ENCODE data around the gene MYOM3.

MYOM3 gene

DNA sequence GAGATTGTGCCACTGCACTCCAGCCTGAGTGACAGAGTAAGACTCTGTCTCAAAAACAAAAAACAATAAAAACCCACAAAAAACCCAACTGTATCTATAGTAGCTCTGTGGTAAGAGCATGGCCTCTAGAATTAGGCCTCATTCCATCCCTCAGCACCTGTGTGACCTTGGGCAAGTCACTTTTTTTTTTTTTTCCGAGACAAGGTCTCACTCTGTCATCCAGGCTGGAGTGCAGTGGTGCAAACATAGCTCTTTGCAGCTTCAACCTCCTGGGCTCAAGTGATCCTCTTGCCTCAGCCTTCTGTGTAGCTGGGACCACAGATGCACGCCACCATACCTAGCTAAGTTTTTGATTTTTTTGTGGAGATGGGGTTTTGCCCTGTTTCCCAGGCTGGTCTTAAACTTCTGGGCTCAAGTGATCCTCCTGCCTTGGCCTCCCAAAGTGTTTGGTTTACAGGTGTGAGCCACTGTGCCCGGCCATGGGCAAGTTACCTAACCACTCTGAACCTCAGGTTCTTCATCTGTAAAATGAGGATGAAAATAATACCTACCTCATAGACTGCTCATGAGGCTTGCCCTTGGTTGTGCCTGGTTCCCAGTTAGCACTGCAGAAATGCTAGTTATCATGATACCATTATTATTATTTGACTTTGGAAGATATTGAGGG, 15.3 kb upstream of the MYOM3 start:
- no peak overlapping the region for H3K4me3 ChIP-seq (ENCODE audit: control insufficient read depth, low read depth, low read length)
- TF ChIP-seq, protein P1, sequence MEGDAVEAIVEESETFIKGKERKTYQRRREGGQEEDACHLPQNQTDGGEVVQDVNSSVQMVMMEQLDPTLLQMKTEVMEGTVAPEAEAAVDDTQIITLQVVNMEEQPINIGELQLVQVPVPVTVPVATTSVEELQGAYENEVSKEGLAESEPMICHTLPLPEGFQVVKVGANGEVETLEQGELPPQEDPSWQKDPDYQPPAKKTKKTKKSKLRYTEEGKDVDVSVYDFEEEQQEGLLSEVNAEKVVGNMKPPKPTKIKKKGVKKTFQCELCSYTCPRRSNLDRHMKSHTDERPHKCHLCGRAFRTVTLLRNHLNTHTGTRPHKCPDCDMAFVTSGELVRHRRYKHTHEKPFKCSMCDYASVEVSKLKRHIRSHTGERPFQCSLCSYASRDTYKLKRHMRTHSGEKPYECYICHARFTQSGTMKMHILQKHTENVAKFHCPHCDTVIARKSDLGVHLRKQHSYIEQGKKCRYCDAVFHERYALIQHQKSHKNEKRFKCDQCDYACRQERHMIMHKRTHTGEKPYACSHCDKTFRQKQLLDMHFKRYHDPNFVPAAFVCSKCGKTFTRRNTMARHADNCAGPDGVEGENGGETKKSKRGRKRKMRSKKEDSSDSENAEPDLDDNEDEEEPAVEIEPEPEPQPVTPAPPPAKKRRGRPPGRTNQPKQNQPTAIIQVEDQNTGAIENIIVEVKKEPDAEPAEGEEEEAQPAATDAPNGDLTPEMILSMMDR (IDR thresholded peaks at IDR 0.05; ENCODE audit: control insufficient read depth, insufficient read depth, low read depth, low read length, missing control alignments), result no peak
- DNase-seq (ENCODE audit: low read depth), result no peak

DNA sequence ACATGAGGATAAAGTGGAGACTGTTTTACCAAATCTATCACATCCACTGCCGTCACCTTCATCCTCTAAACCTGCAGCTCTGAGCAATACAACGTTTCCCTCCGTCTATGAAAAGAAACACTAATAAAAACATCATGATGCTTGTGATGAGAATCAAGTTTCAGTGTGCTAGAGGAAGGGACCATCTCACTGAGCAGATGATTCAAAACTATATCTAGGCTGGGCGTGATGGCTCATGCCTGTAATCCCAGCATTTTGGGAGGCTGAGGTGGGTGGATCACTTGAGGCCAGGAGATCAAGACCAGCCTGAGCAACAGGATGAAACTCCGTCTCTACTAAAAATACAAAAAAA, 14.7 kb upstream of the MYOM3 start:
- H3K4me3 ChIP-seq (ENCODE audit: control insufficient read depth, low read depth, low read length), result no peak overlapping the region
- DNase-seq (ENCODE audit: low read depth), result no peak
- TF ChIP-seq, protein P1 (IDR thresholded peaks at IDR 0.05; ENCODE audit: control insufficient read depth, insufficient read depth, low read depth, low read length, missing control alignments), result no peak

DNA sequence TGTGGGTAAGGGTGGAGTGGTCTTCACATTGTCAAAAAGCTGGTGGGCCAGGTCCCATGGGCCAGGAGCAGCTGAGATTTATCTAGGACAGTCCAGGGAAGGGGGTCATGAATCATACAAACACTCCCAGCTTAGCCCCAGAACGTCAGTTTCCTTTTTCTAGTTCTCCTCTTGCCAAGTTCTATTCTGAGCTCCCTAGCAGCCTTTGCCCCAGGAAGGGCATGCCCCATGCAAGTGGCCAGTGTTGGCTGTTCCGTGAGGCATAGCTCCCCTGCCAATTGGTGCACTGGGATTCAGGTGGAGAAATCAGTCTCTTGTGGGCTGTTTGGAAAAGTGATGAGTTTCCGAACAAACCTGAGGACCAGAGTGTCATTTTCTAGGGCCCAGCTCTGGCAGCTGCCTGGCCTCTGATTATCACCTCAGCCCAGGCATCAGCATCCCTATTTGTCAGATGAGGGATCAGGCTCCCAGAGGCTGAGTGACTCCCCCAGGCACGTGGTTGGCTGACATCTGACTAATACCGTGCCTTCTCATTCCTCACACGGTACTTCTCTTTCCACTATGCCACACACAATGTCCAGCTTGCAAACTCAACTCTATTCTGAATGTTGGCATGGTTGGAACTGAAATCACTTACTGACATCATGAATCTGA, 14.2 kb upstream of the MYOM3 start:
- no peak for DNase-seq (ENCODE audit: low read depth)
- TF ChIP-seq, protein P1 (IDR thresholded peaks at IDR 0.05; ENCODE audit: control insufficient read depth, insufficient read depth, low read depth, low read length, missing control alignments), result no peak
- no peak overlapping the region for H3K4me3 ChIP-seq (ENCODE audit: control insufficient read depth, low read depth, low read length)

DNA sequence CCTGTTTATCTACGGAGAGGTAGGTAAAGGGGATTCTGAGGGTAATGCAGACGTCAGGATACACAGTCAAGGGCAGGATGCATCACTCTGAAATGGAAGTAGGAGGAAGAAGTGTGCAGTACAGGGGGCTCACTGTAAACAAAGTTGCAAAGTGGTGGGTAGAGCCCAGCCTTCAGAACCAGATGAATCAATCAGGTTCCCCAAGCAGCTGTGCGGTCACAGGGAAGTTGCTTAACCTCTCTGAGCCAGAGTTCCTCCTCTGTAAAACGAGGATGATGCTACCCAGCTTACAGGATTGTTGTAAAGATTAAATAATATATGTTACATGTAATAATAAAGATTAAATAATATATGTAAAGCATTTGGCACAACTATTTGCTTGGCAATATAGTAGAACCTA, 13.5 kb upstream of the MYOM3 start:
- TF ChIP-seq, protein P1 (IDR thresholded peaks at IDR 0.05; ENCODE audit: control insufficient read depth, insufficient read depth, low read depth, low read length, missing control alignments), result no peak
- no peak for DNase-seq (ENCODE audit: low read depth)
- H3K4me3 ChIP-seq (ENCODE audit: control insufficient read depth, low read depth, low read length), result no peak overlapping the region

DNA sequence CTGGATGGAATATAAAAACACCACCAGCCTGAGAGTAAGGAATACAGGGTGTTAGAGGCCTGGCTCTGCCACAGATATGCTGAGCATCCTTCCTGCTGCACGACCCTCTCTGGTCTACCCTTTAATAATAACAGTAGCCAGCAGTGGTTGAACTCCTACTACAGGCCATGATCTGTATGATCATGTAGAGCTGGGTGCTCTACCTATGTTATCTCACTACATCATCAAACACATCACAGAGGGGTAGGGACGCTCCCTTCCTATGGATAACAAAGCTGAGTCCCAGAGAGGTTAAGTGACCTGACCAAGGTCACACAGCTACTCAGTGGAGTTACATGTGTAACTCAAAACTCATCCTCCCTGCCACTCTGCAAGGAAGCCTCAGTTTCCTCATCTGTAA, 13.0 kb upstream of the MYOM3 start:
- TF ChIP-seq, protein P1 (IDR thresholded peaks at IDR 0.05; ENCODE audit: control insufficient read depth, insufficient read depth, low read depth, low read length, missing control alignments), result no peak
- H3K4me3 ChIP-seq (ENCODE audit: control insufficient read depth, low read depth, low read length), result no peak overlapping the region
- no peak for DNase-seq (ENCODE audit: low read depth)

DNA sequence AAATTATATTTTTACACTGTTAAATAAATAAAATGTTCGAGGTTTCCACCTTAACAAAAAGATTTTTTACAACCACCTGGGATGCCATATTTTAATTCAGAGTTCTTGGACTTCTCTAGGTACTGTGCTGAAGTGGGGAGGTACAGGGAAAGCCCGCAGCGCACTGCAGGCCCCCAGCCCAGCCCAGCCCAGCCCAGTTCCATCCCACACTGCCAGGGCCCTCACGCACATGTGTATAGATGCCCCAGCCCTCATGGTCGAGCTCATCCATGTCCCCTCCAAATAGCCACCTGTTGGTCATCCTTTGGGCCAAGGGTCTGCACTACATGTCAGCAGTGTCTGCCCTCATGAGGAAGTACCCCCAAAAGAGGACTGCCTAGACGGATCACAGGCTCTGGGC, 11.7 kb upstream of the MYOM3 start:
- DNase-seq (ENCODE audit: low read depth), result no peak
- TF ChIP-seq, protein P1 (IDR thresholded peaks at IDR 0.05; ENCODE audit: control insufficient read depth, insufficient read depth, low read depth, low read length, missing control alignments), result no peak
- no peak overlapping the region for H3K4me3 ChIP-seq (ENCODE audit: control insufficient read depth, low read depth, low read length)

Measured in AG09309 (cell line).